NT2/D1 (cell line): ENCODE results near the gene EPOP.
"Not testable (repeated sequence)": the region's sequence is repeated elsewhere in the genome, so short reads cannot be mapped to it uniquely, and the experiment has no call there.

ENCODE experiments used
- YY1 ChIP-seq: IDR thresholded peaks from 2 replicates; pipeline ENCODE4 v1.6.1; 2011; ENCODE audit not compliant: insufficient read length, insufficient read depth
- ZNF274 ChIP-seq: IDR thresholded peaks from 2 replicates; pipeline ENCODE4 v1.6.1; 2011; ENCODE audit warnings: mild to moderate bottlenecking, low read depth, low read length

- not testable (repeated sequence) for TF ChIP-seq YY1, ZNF274
These were observed 24.0 kb downstream of the EPOP start for GRCh38 chr17:38650653-38651173.
